Ovary (tissue), 9 donors: ENCODE data around the gene OCEL1. TPM values are rescaled to one million over a fixed set of nuclear protein-coding genes. Genes with fewer than 3 reads are reported as not detected.

Experiments used
- DNase-seq, 5 donors: peaks; one replicate each; pipeline ENCODE4 v3.0.0-alpha.2; 2019 to 2020
- H3K27ac ChIP-seq, 2 donors: fragments of 200-600 bp; one replicate each; pipeline versions ENCODE4 v1.5.1 to v1.8.0; 2019 to 2022
- H3K27me3 ChIP-seq: fragments of 200-600 bp; one replicate; pipeline ENCODE4 v1.8.0; 2022
- H3K36me3 ChIP-seq: fragments of 200-600 bp; sonication (generic); one replicate; pipeline ENCODE4 v1.5.1; 2019
- H3K4me1 ChIP-seq: one replicate; pipeline ENCODE4 v1.8.1; 2013; ENCODE audit warnings: mild to moderate bottlenecking, moderate library complexity; ENCODE audit not compliant: insufficient read depth
- H3K4me3 ChIP-seq: fragments of 200-600 bp; sonication (generic); one replicate; pipeline ENCODE4 v1.5.1; 2017
- H3K9me3 ChIP-seq, 2 donors: fragments of 200-600 bp in 1 of 2; sonication (generic) in 1 of 2; one replicate each; pipeline versions ENCODE4 v1.5.1 to v1.8.1; 2013 to 2019; ENCODE audit warnings: mild to moderate bottlenecking in 1 of 2, moderate library complexity in 1 of 2
- CTCF ChIP-seq, 3 donors: fragments of 450-650 bp in 2 of 3; fragments of 200-600 bp in 1 of 3; IDR thresholded peaks; one replicate each; pipeline versions ENCODE4 v1.5.1 to v1.8.0; 2016 to 2022; ENCODE audit warnings: antibody characterized with exemption in 3 of 3, mild to moderate bottlenecking in 1 of 3
- EP300 ChIP-seq: sonication (generic); formaldehyde crosslinking; IDR thresholded peaks from one replicate; pipeline ENCODE4 v1.6.1; 2017; ENCODE audit warnings: antibody characterized with exemption
- POLR2A ChIP-seq: fragments of 450-650 bp; IDR thresholded peaks from one replicate; pipeline ENCODE4 v1.6.1; 2017; ENCODE audit warnings: antibody characterized with exemption, mild to moderate bottlenecking, moderate library complexity
- WGBS, 3 donors: extraction: QIAGEN DNeasy Blood & Tissue Kit in 1 of 3; methylation state at CpG; one replicate each; pipeline versions ENCODE4 v1.1.5 to v1.1.7; 2013 to 2017; 5-methylcytosine and 5-hydroxymethylcytosine counted together
- intact Hi-C, 4 donors: fragments of 100-400 bp; cut with DNase I; formaldehyde crosslinking; loops; one replicate each; pipeline versions ENCODE4 v1.11.0 to v1.15.1; 2022 to 2023
- polyA plus RNA-seq, 2 donors: library from polyadenylated mRNA; stranded (reverse); fragments of 200-250 nt in 1 of 2; fragments of 350-450 nt in 1 of 2; fragmentation: Illumina TruSeq in 1 of 2; extraction: RNeasy Lipid Tissue Mini Kit (QIAGEN cat#74804) in 1 of 2; gene quantifications; one replicate each; pipeline ENCODE4 v1.2.3, GENCODE V29; 2013 to 2014
- total RNA-seq, 7 donors: library from RNA; depleted of rRNA in 2 of 7; stranded (reverse); fragments of >200 nt in 2 of 7; fragmentation: NEBNext Ultra II Directional in 3 of 7; extraction: Animal tissue kit (Norgen Biotek cat#: 25700) in 3 of 7; gene quantifications; one replicate each; pipeline versions ENCODE4 v1.1.0 to v1.2.4, GENCODE V29; 2016 to 2023
- donor health status: DM: no; HTN: no; CAD: no; lungs with moderate emphysema.
- donor health status: DM: no; HTN: no; CAD: no.
- donor health status: Bipolar disorder and iron deficiency.
- donor health status: DM: yes; HTN: yes; CAD: no.
- donor health status: DM: no; HTN: no; CAD: no.
- donor health status: DM: yes; HTN: yes; CAD: no.

The OCEL1 gene
- total and polyA plus RNA-seq, 9 donors = 6.4 to 39.8 (median 18.6) TPM

GRCh38 chr19:17249887-17250548, 24.0 kb downstream of the OCEL1 start:
- TF ChIP-seq CTCF (IDR thresholded peaks at IDR 0.05) (no peak), POLR2A (no peak), EP300 (no peak)
- H3K36me3 ChIP-seq = no peaks in the 10 kb centered on the region
- H3K27ac ChIP-seq = no peak overlapping the region
- intact Hi-C loops = no loop called here
- 83 to 86% (median 86%) methylated on average over 15 of the region's 15 CpGs for WGBS, 3 donors
- no peak for DNase-seq
- no peaks in the 10 kb centered on the region for H3K9me3 ChIP-seq
- no peak overlapping the region for H3K4me3 ChIP-seq
- no peaks in the 10 kb centered on the region for H3K27me3 ChIP-seq
- peaks cover 4% of the 10 kb centered on the region for H3K4me1 ChIP-seq

DNA sequence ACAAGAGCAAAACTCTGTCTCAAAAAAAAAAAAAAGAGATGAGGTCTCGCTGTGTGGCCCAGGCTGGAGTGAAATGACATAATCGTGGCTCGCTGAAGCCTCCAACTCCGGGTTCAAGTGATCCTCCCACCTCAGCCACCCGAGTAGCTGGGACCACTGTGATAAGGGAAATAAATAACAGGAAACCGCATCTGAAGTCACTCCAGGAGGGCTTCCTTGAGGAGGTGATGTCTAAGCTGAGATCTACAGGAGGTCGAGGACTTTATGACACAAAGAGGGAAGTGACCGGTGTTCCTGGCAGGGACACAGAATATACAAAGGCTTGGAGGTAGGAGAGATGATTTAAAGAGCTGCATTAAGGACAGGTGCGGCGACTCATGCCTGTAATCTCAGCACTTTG, 28.6 kb downstream of the OCEL1 start:
- no peak for DNase-seq
- intact Hi-C loops = no loop called here
- no peak for TF ChIP-seq POLR2A
- no peak for TF ChIP-seq EP300
- no peak for TF ChIP-seq CTCF (IDR thresholded peaks at IDR 0.05)
- Histone ChIP-seq H3K27ac (no peak overlapping the region), H3K4me3 (no peak overlapping the region), H3K9me3 (no peaks in the 10 kb centered on the region), H3K36me3 (no peaks in the 10 kb centered on the region), H3K27me3 (no peaks in the 10 kb centered on the region), H3K4me1 (no peaks in the 10 kb centered on the region)
- 74 to 83% (median 79%) methylated on average over 10 of the region's 10 CpGs for WGBS, 3 donors

GRCh38 chr19:17255150-17255621, 29.2 kb downstream of the OCEL1 start:
- no peaks in the 10 kb centered on the region for H3K36me3 ChIP-seq
- DNase-seq = no peak
- no peak for TF ChIP-seq POLR2A
- TF ChIP-seq CTCF (IDR thresholded peaks at IDR 0.05) = no peak
- no peak for TF ChIP-seq EP300
- 58 to 68% (median 65%) methylated on average over 18 of the region's 18 CpGs for WGBS, 3 donors
- no peaks in the 10 kb centered on the region for H3K9me3 ChIP-seq
- intact Hi-C loops = no loop called here
- H3K4me3 ChIP-seq = no peak overlapping the region
- H3K4me1 ChIP-seq = no peaks in the 10 kb centered on the region
- H3K27ac ChIP-seq = no peak overlapping the region
- no peaks in the 10 kb centered on the region for H3K27me3 ChIP-seq

- no peak for DNase-seq
- WGBS, 3 donors = 72 to 76% (median 73%) methylated on average over 3 of the region's 3 CpGs
- H3K36me3 ChIP-seq = no peaks in the 10 kb centered on the region
- intact Hi-C loops = no loop called here
- H3K4me3 ChIP-seq = no peak overlapping the region
- no peak overlapping the region for H3K27ac ChIP-seq
- no peaks in the 10 kb centered on the region for H3K27me3 ChIP-seq
- TF ChIP-seq CTCF (IDR thresholded peaks at IDR 0.05) = no peak
- no peak for TF ChIP-seq POLR2A
- no peak for TF ChIP-seq EP300
- H3K4me1 ChIP-seq = no peaks in the 10 kb centered on the region
- H3K9me3 ChIP-seq = no peaks in the 10 kb centered on the region
Observed at GRCh38 chr19:17256130-17256529, 30.1 kb downstream of the OCEL1 start.
